Measurements from ENCODE around the gene MRPL45.

Gene MRPL45

GRCh38 chr17:38325221-38325851 is 28.4 kb downstream of the MRPL45 start:
- no peak for DNase-seq

GRCh38 chr17:38326996-38327792 is 30.2 kb downstream of the MRPL45 start:
- no peak for DNase-seq

- DNase-seq = no peak
Observed at GRCh38 chr17:38327936-38328335, 31.0 kb downstream of the MRPL45 start.

GRCh38 chr17:38328620-38329019 is 31.7 kb downstream of the MRPL45 start:
- no peak for DNase-seq

GRCh38 chr17:38329284-38329683 is 32.3 kb downstream of the MRPL45 start:
- DNase-seq = no peak

- DNase-seq = no peak
Observed at GRCh38 chr17:38329808-38330730, 33.1 kb downstream of the MRPL45 start.

GRCh38 chr17:38330941-38331411 is 34.0 kb downstream of the MRPL45 start:
- DNase-seq = no peak

- DNase-seq = no peak
Observed at GRCh38 chr17:38332735-38333134, 35.8 kb downstream of the MRPL45 start.

GRCh38 chr17:38333635-38334295 is 36.8 kb downstream of the MRPL45 start:
- DNase-seq = peak; percentile 23

- no peak for DNase-seq
Observed at GRCh38 chr17:38334480-38335364, 37.8 kb downstream of the MRPL45 start.

GRCh38 chr17:38336838-38337237 is 39.9 kb downstream of the MRPL45 start:
- no peak for DNase-seq

- no peak for DNase-seq
Observed at GRCh38 chr17:38338053-38338452, 41.1 kb downstream of the MRPL45 start.

- DNase-seq = no peak
Observed at GRCh38 chr17:38338535-38338934, 41.6 kb downstream of the MRPL45 start.

GRCh38 chr17:38339891-38340290 is 42.9 kb downstream of the MRPL45 start:
- no peak for DNase-seq

- no peak for DNase-seq
Observed at GRCh38 chr17:38341035-38341721, 44.2 kb downstream of the MRPL45 start.

- DNase-seq = no peak
Observed at GRCh38 chr17:38342886-38343607, 46.1 kb downstream of the MRPL45 start.

GRCh38 chr17:38343608-38344419 is 46.8 kb downstream of the MRPL45 start, which contains the start of gene GPR179:
Gene GPR179 (minus strand): TSS chr17:38343956. CDS start chr17:38343789, 167 bp downstream.
- no peak for DNase-seq

GRCh38 chr17:38344420-38344745 is 47.4 kb downstream of the MRPL45 start:
- no peak for DNase-seq

- DNase-seq = no peak
Observed at GRCh38 chr17:38345743-38346142, 48.8 kb downstream of the MRPL45 start.
